ENCODE data around the gene GTPBP6. TPM values are rescaled to one million over a fixed set of nuclear protein-coding genes. Genes with fewer than 3 reads are reported as not detected.

Gene GTPBP6
- total RNA-seq, 1 donor = 34.4 TPM

- H3K27ac ChIP-seq (ENCODE audit: low read depth, low read length) = no peak overlapping the region
- no peak overlapping the region for H3K4me2 ChIP-seq (ENCODE audit: insufficient read depth, low read length)
- H3K27me3 ChIP-seq (ENCODE audit: insufficient read depth, low read length) = no peaks in the 10 kb centered on the region
- no peak for DNase-seq (ENCODE audit: insufficient read length, low spot score, missing footprints)
- TF ChIP-seq CTCF (IDR thresholded peaks at IDR 0.05; ENCODE audit: extremely low read depth, low read depth, low read length) = no peak
- H3K9me3 ChIP-seq (ENCODE audit: low read depth, low read length) = no peaks in the 10 kb centered on the region
- no peaks in the 10 kb centered on the region for H3K79me2 ChIP-seq (ENCODE audit: insufficient read depth, low read length)
- H2AFZ ChIP-seq (ENCODE audit: low read length) = no peak overlapping the region
- H4K20me1 ChIP-seq (ENCODE audit: insufficient read depth, low read length) = no peaks in the 10 kb centered on the region
- H3K4me1 ChIP-seq (ENCODE audit: insufficient read depth, low read length) = no peaks in the 10 kb centered on the region
- H3K36me3 ChIP-seq (ENCODE audit: insufficient read depth, low read length) = no peaks in the 10 kb centered on the region
- H3K4me3 ChIP-seq (ENCODE audit: insufficient read depth, low read length) = no peak overlapping the region
Measured at GRCh38 chrX:350534-351323, 32.1 kb upstream of the GTPBP6 start.

- no peak for DNase-seq (ENCODE audit: insufficient read length, low spot score, missing footprints)
- no peaks in the 10 kb centered on the region for H4K20me1 ChIP-seq (ENCODE audit: insufficient read depth, low read length)
- H3K9me3 ChIP-seq (ENCODE audit: low read depth, low read length) = no peaks in the 10 kb centered on the region
- H3K36me3 ChIP-seq (ENCODE audit: insufficient read depth, low read length) = no peaks in the 10 kb centered on the region
- H3K27me3 ChIP-seq (ENCODE audit: insufficient read depth, low read length) = no peaks in the 10 kb centered on the region
- no peak overlapping the region for H3K27ac ChIP-seq (ENCODE audit: low read depth, low read length)
- no peaks in the 10 kb centered on the region for H3K79me2 ChIP-seq (ENCODE audit: insufficient read depth, low read length)
- H3K4me1 ChIP-seq (ENCODE audit: insufficient read depth, low read length) = no peaks in the 10 kb centered on the region
- no peak overlapping the region for H2AFZ ChIP-seq (ENCODE audit: low read length)
- H3K4me2 ChIP-seq (ENCODE audit: insufficient read depth, low read length) = no peak overlapping the region
- no peak for TF ChIP-seq CTCF (IDR thresholded peaks at IDR 0.05; ENCODE audit: extremely low read depth, low read depth, low read length)
- no peak overlapping the region for H3K4me3 ChIP-seq (ENCODE audit: insufficient read depth, low read length)
Measured at GRCh38 chrX:350148-350533, 31.5 kb upstream of the GTPBP6 start.

DNA sequence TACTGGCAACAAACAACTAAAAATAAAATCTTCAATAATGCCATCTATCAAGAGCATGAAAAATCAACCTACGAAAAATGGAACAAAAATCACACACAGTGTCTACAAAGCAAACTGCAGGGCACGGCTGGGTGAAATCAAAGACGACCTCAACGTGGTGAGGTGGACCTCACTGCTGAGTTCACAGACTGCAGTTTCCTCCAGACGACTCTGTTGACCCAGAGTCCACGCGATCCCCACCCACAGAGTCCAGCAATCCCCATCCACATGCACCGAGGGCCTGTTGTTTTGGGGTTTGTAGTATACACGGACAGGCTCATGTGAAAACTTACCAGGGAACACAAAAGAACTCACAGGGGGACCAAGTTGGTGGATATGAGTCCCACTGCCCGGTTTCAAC, 31.1 kb upstream of the GTPBP6 start:
- no peak overlapping the region for H3K4me3 ChIP-seq (ENCODE audit: insufficient read depth, low read length)
- no peaks in the 10 kb centered on the region for H3K4me1 ChIP-seq (ENCODE audit: insufficient read depth, low read length)
- no peak for TF ChIP-seq CTCF (IDR thresholded peaks at IDR 0.05; ENCODE audit: extremely low read depth, low read depth, low read length)
- DNase-seq (ENCODE audit: insufficient read length, low spot score, missing footprints) = no peak
- H2AFZ ChIP-seq (ENCODE audit: low read length) = no peak overlapping the region
- H3K27ac ChIP-seq (ENCODE audit: low read depth, low read length) = no peak overlapping the region
- H3K79me2 ChIP-seq (ENCODE audit: insufficient read depth, low read length) = no peaks in the 10 kb centered on the region
- no peaks in the 10 kb centered on the region for H4K20me1 ChIP-seq (ENCODE audit: insufficient read depth, low read length)
- H3K27me3 ChIP-seq (ENCODE audit: insufficient read depth, low read length) = no peaks in the 10 kb centered on the region
- no peaks in the 10 kb centered on the region for H3K9me3 ChIP-seq (ENCODE audit: low read depth, low read length)
- no peak overlapping the region for H3K4me2 ChIP-seq (ENCODE audit: insufficient read depth, low read length)
- H3K36me3 ChIP-seq (ENCODE audit: insufficient read depth, low read length) = no peaks in the 10 kb centered on the region

DNA sequence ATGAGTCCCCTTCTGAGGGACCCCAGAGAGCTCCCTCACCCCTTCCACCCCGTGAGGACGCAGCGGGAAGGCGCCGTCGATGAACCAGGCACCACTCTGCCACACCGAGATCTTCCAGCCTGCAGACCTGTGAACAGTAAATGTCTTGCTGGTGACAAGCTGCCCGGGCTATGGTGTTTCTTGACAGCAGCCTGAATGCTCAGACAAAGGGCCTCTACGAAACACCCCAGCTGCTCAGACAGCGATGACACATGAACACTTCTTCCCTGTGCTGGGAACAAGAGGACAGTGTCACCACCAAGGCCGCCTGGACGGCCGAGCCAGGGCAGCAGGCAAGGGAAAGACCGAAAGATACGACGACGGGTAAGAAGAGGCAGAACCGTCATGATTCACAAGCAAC, 30.6 kb upstream of the GTPBP6 start:
- no peak for DNase-seq (ENCODE audit: insufficient read length, low spot score, missing footprints)
- Histone ChIP-seq H2AFZ (ENCODE audit: low read length) (no peak overlapping the region), H3K79me2 (ENCODE audit: insufficient read depth, low read length) (no peaks in the 10 kb centered on the region), H3K27ac (ENCODE audit: low read depth, low read length) (no peak overlapping the region), H3K4me1 (ENCODE audit: insufficient read depth, low read length) (no peaks in the 10 kb centered on the region), H4K20me1 (ENCODE audit: insufficient read depth, low read length) (no peaks in the 10 kb centered on the region), H3K9me3 (ENCODE audit: low read depth, low read length) (no peaks in the 10 kb centered on the region), H3K36me3 (ENCODE audit: insufficient read depth, low read length) (no peaks in the 10 kb centered on the region), H3K4me2 (ENCODE audit: insufficient read depth, low read length) (no peak overlapping the region), H3K27me3 (ENCODE audit: insufficient read depth, low read length) (no peaks in the 10 kb centered on the region), H3K4me3 (ENCODE audit: insufficient read depth, low read length) (no peak overlapping the region)
- no peak for TF ChIP-seq CTCF (IDR thresholded peaks at IDR 0.05; ENCODE audit: extremely low read depth, low read depth, low read length)

All from osteoblast (primary cell).